H1 (cell line): ENCODE measurements around the gene UBAC1. TPM values are rescaled to one million over a fixed set of nuclear protein-coding genes. Genes with fewer than 3 reads are reported as not detected.

Experiments
- CTCF ChIA-PET: fragments of 300-600 bp; sonication (Branson Sonifier 250); formaldehyde crosslinking; loops from one replicate; lab custom pipeline; 2021; ENCODE audit not compliant: partially characterized antibody; lab: Charles Lee
- POLR2A ChIA-PET: fragments of 300-600 bp; sonication (Branson Sonifier 250); formaldehyde crosslinking; loops from one replicate; lab custom pipeline; 2021; ENCODE audit warnings: inconsistent platforms; ENCODE audit not compliant: partially characterized antibody; lab: Charles Lee
- DNase-seq, 2 experiments: peaks; one replicate each; pipeline versions ENCODE4 v3.0.0 to v3.0.0-alpha.2; 2010 to 2022; ENCODE audit warnings: low spot score in 2 of 2, low read depth in 1 of 2, mixed read lengths in 1 of 2
- FAIRE-seq: peaks from 2 replicates; lab custom pipeline; 2011; peaks lifted over from hg19 to GRCh38; lab: Jason Lieb, UNC
- H2AFZ ChIP-seq: 2 replicates; pipeline ENCODE4 v1.8.1; 2012; ENCODE audit warnings: low read length, inconsistent platforms
- H2AK5ac ChIP-seq: 2 replicates; pipeline ENCODE4 v1.6.1; 2013; ENCODE audit warnings: low read depth, low read length
- H2BK120ac ChIP-seq: replicated peaks from 2 replicates; pipeline ENCODE3; 2013; ENCODE audit warnings: low read depth, low read length, inconsistent platforms
- H2BK12ac ChIP-seq: 2 replicates; pipeline ENCODE4 v1.6.1; 2013; ENCODE audit warnings: low read depth, low read length
- H2BK15ac ChIP-seq: 2 replicates; pipeline ENCODE4 v1.6.1; 2013; ENCODE audit warnings: low read length
- H2BK20ac ChIP-seq: 2 replicates; pipeline ENCODE4 v1.6.1; 2013; ENCODE audit warnings: low read length
- H2BK5ac ChIP-seq: 2 replicates; pipeline ENCODE4 v1.6.1; 2013; ENCODE audit warnings: low read depth, low read length
- H3K14ac ChIP-seq: 2 replicates; pipeline ENCODE4 v1.6.1; 2013; ENCODE audit warnings: inconsistent platforms; ENCODE audit not compliant: insufficient read length
- H3K18ac ChIP-seq: 2 replicates; pipeline ENCODE4 v1.6.1; 2013; ENCODE audit warnings: low read length; ENCODE audit errors: extremely low read depth
- H3K23ac ChIP-seq: 2 replicates; pipeline ENCODE4 v1.6.1; 2013; ENCODE audit warnings: inconsistent platforms; ENCODE audit not compliant: insufficient read length
- H3K23me2 ChIP-seq: 2 replicates; pipeline ENCODE4 v1.6.1; 2013; ENCODE audit warnings: low read depth, low read length
- H3K27ac ChIP-seq: 2 replicates; pipeline ENCODE4 v1.6.1; 2011; ENCODE audit warnings: low read depth, low read length, inconsistent platforms
- H3K27me3 ChIP-seq, 4 experiments: replicated peaks in 1 of 4; 1 replicate in 1 of 4; 2 replicates in 3 of 4; pipeline versions ENCODE4 v1.6.1 to v1.8.1; 2011 to 2013; ENCODE audit warnings: low read length in 3 of 4, mild to moderate bottlenecking in 3 of 4, inconsistent platforms in 2 of 4, mixed read lengths in 2 of 4, moderate library complexity in 1 of 4; ENCODE audit not compliant: control insufficient read depth in 3 of 4, insufficient read depth in 3 of 4; ENCODE audit errors: extremely low read depth in 1 of 4
- H3K36me3 ChIP-seq, 4 experiments: 2 replicates each; pipeline versions ENCODE4 v1.6.1 to v1.8.1; 2011 to 2013; ENCODE audit warnings: mild to moderate bottlenecking in 4 of 4, low read length in 3 of 4, moderate library complexity in 2 of 4, control low read depth in 1 of 4, inconsistent platforms in 1 of 4; ENCODE audit not compliant: insufficient read depth in 4 of 4, control insufficient read depth in 2 of 4
- H3K4ac ChIP-seq: replicated peaks from 2 replicates; pipeline ENCODE3; 2013; ENCODE audit warnings: low read length, low read depth, mixed read lengths, inconsistent platforms; ENCODE audit not compliant: insufficient read length
- H3K4me1 ChIP-seq, 4 experiments: replicated peaks in 1 of 4; 1 replicate in 1 of 4; 2 replicates in 3 of 4; pipeline versions ENCODE4 v1.6.1 to v1.8.1; 2011 to 2013; ENCODE audit warnings: low read length in 3 of 4, inconsistent platforms in 2 of 4, mixed read lengths in 1 of 4; ENCODE audit not compliant: insufficient read depth in 4 of 4, control insufficient read depth in 3 of 4
- H3K4me2 ChIP-seq, 2 experiments: 2 replicates each; pipeline versions ENCODE4 v1.6.1 to v1.8.1; 2011 to 2013; ENCODE audit warnings: low read depth in 2 of 2, low read length in 2 of 2, control low read depth in 1 of 2, inconsistent platforms in 1 of 2, mild to moderate bottlenecking in 1 of 2; ENCODE audit not compliant: insufficient read depth in 1 of 2
- H3K4me3 ChIP-seq, 4 experiments: fragments of 200-600, 300-600 bp in 1 of 4; sonication (generic), shearing (Covaris generic), sonication (Bioruptor Twin) in 1 of 4; 2 replicates each; pipeline versions ENCODE4 v1.5.1 to v1.8.1; 2011 to 2016; ENCODE audit warnings: low read length in 4 of 4, low read depth in 3 of 4, control low read depth in 2 of 4, inconsistent platforms in 2 of 4, mild to moderate bottlenecking in 2 of 4, mixed read lengths in 1 of 4, moderate library complexity in 1 of 4; ENCODE audit not compliant: insufficient read depth in 2 of 4; ENCODE audit errors: extremely low read depth in 1 of 4
- H3K56ac ChIP-seq: replicated peaks from 2 replicates; pipeline ENCODE3; 2013; ENCODE audit warnings: low read depth, mild to moderate bottlenecking, mixed read lengths, low read length, inconsistent platforms; ENCODE audit not compliant: insufficient read length
- H3K79me1 ChIP-seq: 2 replicates; pipeline ENCODE4 v1.6.1; 2013; ENCODE audit warnings: low read depth, low read length, control low read depth
- H3K79me2 ChIP-seq, 2 experiments: 2 replicates each; pipeline versions ENCODE4 v1.6.1 to v1.8.1; 2012 to 2013; ENCODE audit warnings: low read length in 2 of 2, mild to moderate bottlenecking in 2 of 2, inconsistent platforms in 1 of 2; ENCODE audit not compliant: insufficient read depth in 2 of 2, control insufficient read depth in 1 of 2
- H3K9ac ChIP-seq, 4 experiments: replicated peaks in 1 of 4; 1 replicate in 1 of 4; 2 replicates in 3 of 4; pipeline versions ENCODE4 v1.6.1 to v1.8.1; 2011 to 2013; ENCODE audit warnings: low read depth in 3 of 4, low read length in 3 of 4, control low read depth in 2 of 4, mild to moderate bottlenecking in 2 of 4, moderate library complexity in 2 of 4, inconsistent platforms in 1 of 4; ENCODE audit errors: extremely low read depth in 1 of 4
- H3K9me3 ChIP-seq, 2 experiments: 2 replicates each; pipeline versions ENCODE4 v1.6.1 to v1.8.1; 2012 to 2013; ENCODE audit warnings: mild to moderate bottlenecking in 2 of 2, moderate library complexity in 2 of 2, control low read depth in 1 of 2, inconsistent platforms in 1 of 2, low read depth in 1 of 2, low read length in 1 of 2, mixed read lengths in 1 of 2; ENCODE audit not compliant: insufficient read depth in 2 of 2
- H4K20me1 ChIP-seq, 2 experiments: replicated peaks in 1 of 2; 2 replicates each; pipeline versions ENCODE3 to v1.8.1; 2011 to 2013; ENCODE audit warnings: inconsistent platforms in 2 of 2, low read length in 2 of 2, mild to moderate bottlenecking in 1 of 2; ENCODE audit not compliant: insufficient read depth in 2 of 2, control insufficient read depth in 1 of 2
- H4K5ac ChIP-seq: 2 replicates; pipeline ENCODE4 v1.6.1; 2013; ENCODE audit warnings: low read length, low read depth, mixed read lengths, inconsistent platforms; ENCODE audit not compliant: insufficient read length
- H4K8ac ChIP-seq: 2 replicates; pipeline ENCODE4 v1.8.0; 2013; ENCODE audit warnings: mild to moderate bottlenecking, moderate library complexity, low read length, inconsistent platforms; ENCODE audit not compliant: insufficient read depth; ENCODE audit errors: extremely low read depth
- H4K91ac ChIP-seq: replicated peaks from 2 replicates; pipeline ENCODE3; 2013; ENCODE audit warnings: low read length, mixed read lengths, inconsistent platforms; ENCODE audit not compliant: insufficient read length
- ASH2L ChIP-seq: fragments of 200-600, 300-600 bp; sonication (generic); IDR thresholded peaks from one replicate; pipeline ENCODE4 v1.7.1; 2017; ENCODE audit warnings: low read length
- BCL11A ChIP-seq, 2 experiments: IDR thresholded peaks; one replicate each; pipeline ENCODE4 v1.6.1; 2011; ENCODE audit warnings: low read depth in 2 of 2, low read length in 2 of 2, mild to moderate bottlenecking in 2 of 2
- BRCA1 ChIP-seq: IDR thresholded peaks from 2 replicates; pipeline ENCODE4 v1.6.1; 2012; ENCODE audit warnings: low read depth, low read length, improper control_type of control experiment
- CEBPB ChIP-seq: IDR thresholded peaks from 2 replicates; pipeline ENCODE4 v1.6.1; 2012; ENCODE audit warnings: low read depth, low read length
- CHD2 ChIP-seq: IDR thresholded peaks from 2 replicates; pipeline ENCODE4 v1.6.1; 2012; ENCODE audit warnings: low read length, improper control_type of control experiment
- HDAC2 ChIP-seq, 2 experiments: fragments of 300-600 bp in 1 of 2; sonication (generic) in 1 of 2; IDR thresholded peaks; 2 replicates each; pipeline ENCODE4 v1.6.1; 2011 to 2012; ENCODE audit warnings: low read depth in 2 of 2, low read length in 2 of 2, mild to moderate bottlenecking in 2 of 2, moderate library complexity in 2 of 2, borderline replicate concordance in 1 of 2, inconsistent platforms in 1 of 2
- POLR2AphosphoS5 ChIP-seq: IDR thresholded peaks from 2 replicates; pipeline ENCODE4 v1.6.1; 2011; ENCODE audit warnings: low read depth, low read length
- SIRT6 ChIP-seq: IDR thresholded peaks from one replicate; pipeline ENCODE4 v1.7.1; 2012; ENCODE audit warnings: low read length, inconsistent platforms
- SP2 ChIP-seq: IDR thresholded peaks from 2 replicates; pipeline ENCODE4 v1.6.1; 2012; ENCODE audit warnings: mild to moderate bottlenecking, low read length, inconsistent platforms
- TEAD4 ChIP-seq: IDR thresholded peaks from 2 replicates; pipeline ENCODE4 v1.6.1; 2012; ENCODE audit warnings: low read depth, low read length, inconsistent platforms, mixed read lengths
- WGBS, 2 experiments: shearing (Covaris generic) in 1 of 2; methylation state at CpG; one replicate each; pipeline versions ENCODE4 v1.1.6 to v1.1.7; 2013 to 2015; ENCODE audit warnings: low lambda C conversion rate in 2 of 2, mixed read lengths in 2 of 2, inconsistent platforms in 1 of 2, low coverage in 1 of 2, missing lambda C conversion rate in 1 of 2; ENCODE audit not compliant: insufficient replicate concordance in 2 of 2, insufficient coverage in 1 of 2, insufficient read length in 1 of 2; ENCODE audit errors: extremely low coverage in 1 of 2, missing lambda C conversion rate in 1 of 2; 5-methylcytosine and 5-hydroxymethylcytosine counted together
- polyA plus RNA-seq, 7 experiments: library from polyadenylated mRNA; depleted of rRNA in 3 of 7; stranded (reverse) in 5 of 7; unstranded in 2 of 7; fragments of >200 nt in 5 of 7; fragments of 200-250 nt in 2 of 7; gene quantifications; 1 replicate in 5 of 7; 2 replicates in 1 of 7; 4 replicates in 1 of 7; pipeline versions ENCODE4 v1.2.1 to v1.2.3, GENCODE V29; 2011 to 2013; ENCODE audit warnings: missing spikeins in 2 of 7, mixed read lengths in 2 of 7
- total RNA-seq: library from RNA; stranded (reverse); fragmentation: NEBNext Ultra II Directional; extraction: Animal tissue kit (Norgen Biotek cat#: 25700); gene quantifications from 2 replicates; pipeline ENCODE4 v1.2.1, GENCODE V29; 2021

The UBAC1 gene
- total and polyA plus RNA-seq, 2 of the 8 experiments (the other 6 are each of a cell fraction or from before 2014, with no cell fraction given) = 59.3 to 85.2 TPM

DNA sequence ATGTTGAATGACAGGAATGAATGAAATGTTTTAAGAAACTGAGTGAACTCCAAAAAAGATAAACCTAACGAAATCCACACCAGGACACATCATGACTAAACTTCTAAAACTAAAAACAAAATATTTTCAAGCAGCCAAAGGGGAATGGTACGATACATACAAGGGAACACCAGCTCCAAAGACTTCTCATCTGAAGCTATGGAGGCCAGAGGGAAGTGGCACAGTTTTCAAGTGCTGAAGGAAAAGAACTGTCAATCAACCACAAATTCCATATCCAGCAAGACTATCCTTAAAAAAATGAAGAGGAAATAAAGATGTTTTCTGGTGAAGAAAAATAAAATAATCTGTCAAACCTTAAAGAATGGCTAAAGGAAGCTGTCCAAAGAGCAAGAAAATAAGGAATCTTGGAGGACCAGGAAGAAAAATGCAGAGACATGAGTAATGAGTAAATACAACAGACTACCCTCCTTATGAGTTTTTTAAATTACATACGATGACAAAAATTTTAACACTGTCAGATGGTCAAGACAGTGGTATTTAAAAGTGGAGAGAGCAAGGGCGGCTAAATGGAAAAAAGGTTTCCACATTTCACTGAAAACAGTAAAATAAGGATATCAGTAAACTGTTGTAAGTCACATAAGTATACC, 65.8 kb downstream of the UBAC1 start:
- H3K4me1 ChIP-seq = peaks cover 0 to 17% (median 12%) of the 10 kb centered on the region in 4 experiments; a peak in 6 of 7 replicates
- no peak overlapping the region for H3K27ac ChIP-seq
- no peak overlapping the region for H4K5ac ChIP-seq
- H4K91ac ChIP-seq = no peak overlapping the region
- H2AK5ac ChIP-seq = no peak overlapping the region
- H3K23ac ChIP-seq = no peak overlapping the region
- no peak overlapping the region for H2BK20ac ChIP-seq
- no peak overlapping the region for H3K4ac ChIP-seq
- peaks cover 56 to 100% of the 10 kb centered on the region in 2 experiments for H3K79me2 ChIP-seq
- ChIA-PET CTCF (no interaction called here), POLR2A (no interaction called here)
- no peak overlapping the region for H3K9ac ChIP-seq
- no peak overlapping the region for H2BK12ac ChIP-seq
- no peak overlapping the region for H4K8ac ChIP-seq
- no peak overlapping the region for H3K56ac ChIP-seq
- no peaks in the 10 kb centered on the region for H3K23me2 ChIP-seq
- no peaks in the 10 kb centered on the region for H3K27me3 ChIP-seq
- no peak overlapping the region for H3K18ac ChIP-seq
- no peak overlapping the region for H2BK120ac ChIP-seq
- no peak for DNase-seq
- H3K79me1 ChIP-seq = peaks cover 14% of the 10 kb centered on the region
- no peaks in the 10 kb centered on the region; a peak in 1 of 8 replicates for H3K36me3 ChIP-seq
- no peak overlapping the region for H3K4me2 ChIP-seq
- no peak for TF ChIP-seq HDAC2 (IDR thresholded peaks at IDR 0.05; ENCODE audit: borderline replicate concordance in 1 of 2, low read depth in 2 of 2, low read length in 2 of 2)
- TF ChIP-seq ASH2L = no peak
- TF ChIP-seq BRCA1 = no peak
- no peak for TF ChIP-seq SP2
- no peak for TF ChIP-seq POLR2AphosphoS5
- TF ChIP-seq SIRT6 = no peak
- no peak for TF ChIP-seq TEAD4
- no peak for TF ChIP-seq CHD2
- no peak for TF ChIP-seq CEBPB
- TF ChIP-seq BCL11A (IDR thresholded peaks at IDR 0.05; ENCODE audit: low read depth in 2 of 2, low read length in 2 of 2) = no peak
- peaks cover 28 to 35% of the 10 kb centered on the region in 2 experiments for H4K20me1 ChIP-seq
- H2AFZ ChIP-seq = no peak overlapping the region
- H2BK5ac ChIP-seq = no peak overlapping the region
- 84% methylated on average over 4 of the region's 4 CpGs; no CpG with 5 or more reads in 1 of the 2 experiments for WGBS, 2 experiments
- no peak overlapping the region for H3K4me3 ChIP-seq
- FAIRE-seq = no peak
- no peaks in the 10 kb centered on the region for H3K9me3 ChIP-seq
- H2BK15ac ChIP-seq = no peak overlapping the region
- no peak overlapping the region for H3K14ac ChIP-seq
